H9 (cell line): ENCODE measurements around the gene PRSS38. TPM values are rescaled to one million over a fixed set of nuclear protein-coding genes. Genes with fewer than 3 reads are reported as not detected.

Source experiments
- DNase-seq: peaks from one replicate; pipeline ENCODE4 v3.0.0-alpha.2; 2017
- H2AFZ ChIP-seq: one replicate; pipeline ENCODE4 v1.6.1; 2013; ENCODE audit warnings: mild to moderate bottlenecking, low read length, control low read depth, moderate library complexity
- H2AK5ac ChIP-seq: 2 replicates; pipeline ENCODE4 v1.6.1; 2013; ENCODE audit warnings: low read length, control low read depth, mixed read lengths; ENCODE audit not compliant: insufficient read length
- H2BK120ac ChIP-seq: one replicate; pipeline ENCODE4 v1.6.1; 2013; ENCODE audit warnings: low read depth, mild to moderate bottlenecking, low read length, control low read depth, inconsistent platforms; ENCODE audit not compliant: poor library complexity, severe bottlenecking
- H2BK12ac ChIP-seq: 2 replicates; pipeline ENCODE4 v1.6.1; 2013; ENCODE audit warnings: low read length, control low read depth, mixed read lengths, low read depth; ENCODE audit not compliant: insufficient read length
- H2BK15ac ChIP-seq: 2 replicates; pipeline ENCODE4 v1.6.1; 2013; ENCODE audit warnings: low read depth, low read length, control low read depth
- H2BK20ac ChIP-seq: one replicate; pipeline ENCODE4 v1.6.1; 2013; ENCODE audit warnings: low read depth, mild to moderate bottlenecking, low read length, control low read depth, inconsistent platforms; ENCODE audit not compliant: poor library complexity, severe bottlenecking
- H2BK5ac ChIP-seq: 2 replicates; pipeline ENCODE4 v1.6.1; 2013; ENCODE audit warnings: low read length, control low read depth, mixed read lengths; ENCODE audit not compliant: insufficient read length
- H3K14ac ChIP-seq: 2 replicates; pipeline ENCODE4 v1.6.1; 2013; ENCODE audit warnings: low read length, control low read depth; ENCODE audit not compliant: insufficient read depth
- H3K18ac ChIP-seq: 2 replicates; pipeline ENCODE4 v1.6.1; 2013; ENCODE audit warnings: low read depth, mild to moderate bottlenecking, mixed read lengths, low read length, control low read depth; ENCODE audit not compliant: insufficient read length
- H3K23ac ChIP-seq: 2 replicates; pipeline ENCODE4 v1.6.1; 2013; ENCODE audit warnings: low read length, control low read depth, mixed read lengths, low read depth; ENCODE audit not compliant: insufficient read length
- H3K23me2 ChIP-seq: 2 replicates; pipeline ENCODE4 v1.6.1; 2013; ENCODE audit warnings: low read depth, mild to moderate bottlenecking, mixed read lengths, low read length, control low read depth; ENCODE audit not compliant: insufficient read length, poor library complexity, severe bottlenecking
- H3K27ac ChIP-seq: 2 replicates; pipeline ENCODE4 v1.5.1; 2013; ENCODE audit warnings: low read length, control low read depth, mixed read lengths, low read depth; ENCODE audit not compliant: insufficient read length
- H3K27me3 ChIP-seq: 2 replicates; pipeline ENCODE4 v1.6.1; 2013; ENCODE audit warnings: low read length, control low read depth, inconsistent platforms; ENCODE audit not compliant: insufficient read depth
- H3K4ac ChIP-seq: 2 replicates; pipeline ENCODE4 v1.6.1; 2013; ENCODE audit warnings: low read depth, mild to moderate bottlenecking, control low read depth, inconsistent platforms, low read length, moderate library complexity
- H3K4me1 ChIP-seq: 2 replicates; pipeline ENCODE4 v1.6.1; 2013; ENCODE audit warnings: low read length, control low read depth, inconsistent platforms; ENCODE audit not compliant: insufficient read depth
- H3K4me2 ChIP-seq: 2 replicates; pipeline ENCODE4 v1.6.1; 2013; ENCODE audit warnings: low read length, control low read depth, mixed read lengths; ENCODE audit not compliant: insufficient read length, insufficient read depth
- H3K56ac ChIP-seq: 2 replicates; pipeline ENCODE4 v1.6.1; 2013; ENCODE audit warnings: low read depth, mild to moderate bottlenecking, mixed read lengths, low read length, control low read depth; ENCODE audit not compliant: insufficient read length
- H3K79me1 ChIP-seq: 2 replicates; pipeline ENCODE4 v1.6.1; 2013; ENCODE audit warnings: low read depth, mild to moderate bottlenecking, moderate library complexity, low read length, control low read depth, inconsistent platforms; ENCODE audit not compliant: insufficient read depth, poor library complexity, severe bottlenecking
- H3K79me2 ChIP-seq: 2 replicates; pipeline ENCODE4 v1.6.1; 2013; ENCODE audit warnings: low read length, control low read depth, inconsistent platforms; ENCODE audit not compliant: insufficient read depth
- H3K9ac ChIP-seq: 2 replicates; pipeline ENCODE4 v1.6.1; 2013; ENCODE audit warnings: low read length, control low read depth, mixed read lengths; ENCODE audit not compliant: insufficient read length; ENCODE audit errors: extremely low read depth
- H3K9me3 ChIP-seq: one replicate; pipeline ENCODE4 v1.6.1; 2013; ENCODE audit warnings: low read depth, low read length, inconsistent platforms; ENCODE audit not compliant: control insufficient read depth
- H3T11ph ChIP-seq: one replicate; pipeline ENCODE4 v1.6.1; 2013; ENCODE audit warnings: mild to moderate bottlenecking, low read length, control low read depth, inconsistent platforms
- H4K20me1 ChIP-seq: one replicate; pipeline ENCODE4 v1.6.1; 2013; ENCODE audit not compliant: control insufficient read depth, insufficient read length, insufficient read depth
- H4K5ac ChIP-seq: 2 replicates; pipeline ENCODE4 v1.6.1; 2013; ENCODE audit warnings: low read depth, mild to moderate bottlenecking, mixed read lengths, low read length, control low read depth; ENCODE audit not compliant: insufficient read length
- H4K8ac ChIP-seq: replicated peaks from 2 replicates; pipeline ENCODE4 v1.6.1; 2013; ENCODE audit warnings: low read length, control low read depth, mixed read lengths, low read depth; ENCODE audit not compliant: insufficient read length
- H4K91ac ChIP-seq: 2 replicates; pipeline ENCODE4 v1.6.1; 2013; ENCODE audit warnings: low read depth, mild to moderate bottlenecking, moderate library complexity, mixed read lengths, low read length, control low read depth; ENCODE audit not compliant: insufficient read length
- H3K27ac Mint-ChIP-seq, 3 experiments: 2 replicates in 2 of 3; 3 replicates in 1 of 3; pipeline ENCODE4 v1.8.0; 2020 to 2021; ENCODE audit warnings: mixed read lengths in 3 of 3, mild to moderate bottlenecking in 1 of 3, moderate library complexity in 1 of 3
- H3K27me3 Mint-ChIP-seq: 2 replicates; pipeline ENCODE4 v1.8.0; 2021; ENCODE audit warnings: low read depth, mild to moderate bottlenecking, moderate library complexity, mixed read lengths
- H3K36me3 Mint-ChIP-seq, 3 experiments: 2 replicates in 2 of 3; 3 replicates in 1 of 3; pipeline ENCODE4 v1.8.0; 2020 to 2021; ENCODE audit warnings: low read depth in 3 of 3, mixed read lengths in 3 of 3; ENCODE audit not compliant: insufficient read depth in 1 of 3
- H3K4me1 Mint-ChIP-seq, 2 experiments: 2 replicates each; pipeline ENCODE4 v1.8.0; 2020; ENCODE audit warnings: mixed read lengths in 2 of 2
- H3K4me3 Mint-ChIP-seq, 2 experiments: 2 replicates in 1 of 2; 3 replicates in 1 of 2; pipeline ENCODE4 v1.8.0; 2020 to 2021; ENCODE audit warnings: mild to moderate bottlenecking in 2 of 2, mixed read lengths in 2 of 2, moderate library complexity in 1 of 2
- H3K9me3 Mint-ChIP-seq, 2 experiments: 2 replicates in 1 of 2; 3 replicates in 1 of 2; pipeline ENCODE4 v1.8.0; 2020; ENCODE audit warnings: mild to moderate bottlenecking in 2 of 2, mixed read lengths in 2 of 2, moderate library complexity in 1 of 2
- WGBS: extraction: QIAGEN DNeasy Blood & Tissue Kit; methylation state at CpG from one replicate; pipeline ENCODE4 v1.1.7; 2013; ENCODE audit warnings: missing lambda C conversion rate, low lambda C conversion rate, mixed read lengths; ENCODE audit not compliant: insufficient read length; ENCODE audit errors: extremely low coverage; 5-methylcytosine and 5-hydroxymethylcytosine counted together
- total RNA-seq: library from RNA; stranded (reverse); gene quantifications from 2 replicates; pipeline ENCODE4 v1.2.1, GENCODE V29; 2021
- TF ChIP-seq, protein P1 (sequence below): fragments of 200-600 bp; sonication (generic); conservative IDR thresholded peaks from 3 replicates; pipeline ENCODE4 v1.8.0; 2021; ENCODE audit warnings: antibody characterized with exemption, mild to moderate bottlenecking

PRSS38 gene
- total RNA-seq, 1 experiment from 2014 or later = not detected

- no peak overlapping the region for H3K14ac ChIP-seq
- H3K4ac ChIP-seq = no peak overlapping the region
- no peak overlapping the region for H4K8ac ChIP-seq
- Mint-ChIP-seq H3K4me1 (peaks cover 3 to 13% of the 10 kb centered on the region in 2 experiments), H3K36me3 (no peaks in the 10 kb centered on the region; a peak in 2 of 7 replicates), H3K4me3 (no peak overlapping the region), H3K27ac (no peak overlapping the region; a peak in 1 of 7 replicates), H3K9me3 (no peaks in the 10 kb centered on the region), H3K27me3 (peaks cover 13% of the 10 kb centered on the region)
- H4K91ac ChIP-seq = no peak overlapping the region
- no peak overlapping the region for H2AFZ ChIP-seq
- H2AK5ac ChIP-seq = no peak overlapping the region
- no peak overlapping the region for H3K23ac ChIP-seq
- TF ChIP-seq, protein P1, sequence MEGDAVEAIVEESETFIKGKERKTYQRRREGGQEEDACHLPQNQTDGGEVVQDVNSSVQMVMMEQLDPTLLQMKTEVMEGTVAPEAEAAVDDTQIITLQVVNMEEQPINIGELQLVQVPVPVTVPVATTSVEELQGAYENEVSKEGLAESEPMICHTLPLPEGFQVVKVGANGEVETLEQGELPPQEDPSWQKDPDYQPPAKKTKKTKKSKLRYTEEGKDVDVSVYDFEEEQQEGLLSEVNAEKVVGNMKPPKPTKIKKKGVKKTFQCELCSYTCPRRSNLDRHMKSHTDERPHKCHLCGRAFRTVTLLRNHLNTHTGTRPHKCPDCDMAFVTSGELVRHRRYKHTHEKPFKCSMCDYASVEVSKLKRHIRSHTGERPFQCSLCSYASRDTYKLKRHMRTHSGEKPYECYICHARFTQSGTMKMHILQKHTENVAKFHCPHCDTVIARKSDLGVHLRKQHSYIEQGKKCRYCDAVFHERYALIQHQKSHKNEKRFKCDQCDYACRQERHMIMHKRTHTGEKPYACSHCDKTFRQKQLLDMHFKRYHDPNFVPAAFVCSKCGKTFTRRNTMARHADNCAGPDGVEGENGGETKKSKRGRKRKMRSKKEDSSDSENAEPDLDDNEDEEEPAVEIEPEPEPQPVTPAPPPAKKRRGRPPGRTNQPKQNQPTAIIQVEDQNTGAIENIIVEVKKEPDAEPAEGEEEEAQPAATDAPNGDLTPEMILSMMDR = no peak
- no peaks in the 10 kb centered on the region for H3K79me2 ChIP-seq
- H3K56ac ChIP-seq = no peak overlapping the region
- H2BK12ac ChIP-seq = no peak overlapping the region
- H3K4me1 ChIP-seq = no peaks in the 10 kb centered on the region
- no peak overlapping the region for H4K5ac ChIP-seq
- no peaks in the 10 kb centered on the region for H3K23me2 ChIP-seq
- H3K27ac ChIP-seq = no peak overlapping the region
- no peaks in the 10 kb centered on the region for H4K20me1 ChIP-seq
- no peak overlapping the region for H3K18ac ChIP-seq
- no peaks in the 10 kb centered on the region for H3K9me3 ChIP-seq
- H2BK120ac ChIP-seq = no peak overlapping the region
- H2BK15ac ChIP-seq = no peak overlapping the region
- H2BK20ac ChIP-seq = no peak overlapping the region
- no peak overlapping the region for H3K4me2 ChIP-seq
- DNase-seq = no peak
- no peak overlapping the region for H3T11ph ChIP-seq
- H3K27me3 ChIP-seq = no peaks in the 10 kb centered on the region
- H2BK5ac ChIP-seq = no peak overlapping the region
- H3K9ac ChIP-seq = no peak overlapping the region
- no peaks in the 10 kb centered on the region for H3K79me1 ChIP-seq
- no CpG with 5 or more reads among the region's 15 CpGs for WGBS
These were observed 69.1 kb downstream of the PRSS38 start for GRCh38 chr1:227884370-227885134.
